DOHH2 (cell line): Measurements from ENCODE around the gene PHACTR1.
"Not testable (repeated sequence)": the region's sequence is repeated elsewhere in the genome, so short reads cannot be mapped to it uniquely, and the experiment has no call there.

ENCODE experiments used
- H3F3A ChIP-seq: fragments of 200-600 bp; sonication (generic), shearing (Covaris generic); 2 replicates; pipeline ENCODE4 v1.6.0; 2016; ENCODE audit warnings: antibody characterized with exemption, mild to moderate bottlenecking; ENCODE audit not compliant: control insufficient read depth, insufficient read depth
- H3K27ac ChIP-seq: fragments of 200-600 bp; sonication (generic); 2 replicates; pipeline ENCODE4 v1.5.1; 2014; ENCODE audit warnings: low read depth, mild to moderate bottlenecking, low read length, moderate library complexity
- H3K27me3 ChIP-seq: fragments of 200-600 bp; sonication (generic); 2 replicates; pipeline ENCODE4 v1.6.1; 2014; ENCODE audit warnings: mild to moderate bottlenecking, low read length, mixed read lengths; ENCODE audit not compliant: control insufficient read depth
- H3K36me3 ChIP-seq: fragments of 200-600 bp; sonication (generic); 2 replicates; pipeline ENCODE4 v1.6.1; 2014; ENCODE audit warnings: mild to moderate bottlenecking, low read length, moderate library complexity, mixed read lengths; ENCODE audit not compliant: control insufficient read depth
- H3K4me1 ChIP-seq: fragments of 200-600 bp; sonication (generic); 2 replicates; pipeline ENCODE4 v1.6.1; 2014; ENCODE audit warnings: mild to moderate bottlenecking, low read length, mixed read lengths; ENCODE audit not compliant: control insufficient read depth
- H3K4me2 ChIP-seq: fragments of 200-600 bp; sonication (generic); 2 replicates; pipeline ENCODE4 v1.6.0; 2014; ENCODE audit warnings: mild to moderate bottlenecking, low read length, moderate library complexity
- H3K4me3 ChIP-seq: fragments of 200-600 bp; sonication (generic); 2 replicates; pipeline ENCODE4 v1.5.1; 2014; ENCODE audit warnings: mild to moderate bottlenecking, low read length, mixed read lengths
- H3K79me2 ChIP-seq: fragments of 200-600 bp; sonication (generic); 2 replicates; pipeline ENCODE4 v1.6.1; 2014; ENCODE audit warnings: mild to moderate bottlenecking, low read length, mixed read lengths; ENCODE audit not compliant: control insufficient read depth
- H3K9me2 ChIP-seq: fragments of 200-600 bp; sonication (generic); replicated peaks from 2 replicates; pipeline ENCODE4 v1.6.1; 2014; ENCODE audit warnings: mild to moderate bottlenecking, low read length, mixed read lengths; ENCODE audit not compliant: control insufficient read depth
- H3K9me3 ChIP-seq: fragments of 200-600 bp; sonication (generic); 2 replicates; pipeline ENCODE4 v1.6.1; 2014; ENCODE audit warnings: antibody characterized with exemption, low read length, mixed read lengths; ENCODE audit not compliant: control insufficient read depth, insufficient read depth
- H4K20me1 ChIP-seq: fragments of 200-600 bp; sonication (generic); 2 replicates; pipeline ENCODE4 v1.6.0; 2014; ENCODE audit warnings: low read depth, mild to moderate bottlenecking, antibody characterized with exemption, low read length, moderate library complexity; ENCODE audit not compliant: control insufficient read depth, insufficient read depth
- EZH2phosphoT487 ChIP-seq: fragments of 200-600 bp; sonication (generic); IDR thresholded peaks from 2 replicates; pipeline ENCODE4 v1.6.1; 2017; ENCODE audit warnings: borderline replicate concordance, mild to moderate bottlenecking, antibody characterized with exemption, low read length, moderate library complexity, mixed read lengths
- TF ChIP-seq, protein P1 (sequence below): fragments of 200-600 bp; sonication (generic); IDR thresholded peaks from one replicate; pipeline ENCODE4 v1.5.1; 2014; ENCODE audit warnings: antibody characterized with exemption, mild to moderate bottlenecking, low read depth, low read length; ENCODE audit not compliant: poor library complexity, severe bottlenecking

PHACTR1 gene

DNA sequence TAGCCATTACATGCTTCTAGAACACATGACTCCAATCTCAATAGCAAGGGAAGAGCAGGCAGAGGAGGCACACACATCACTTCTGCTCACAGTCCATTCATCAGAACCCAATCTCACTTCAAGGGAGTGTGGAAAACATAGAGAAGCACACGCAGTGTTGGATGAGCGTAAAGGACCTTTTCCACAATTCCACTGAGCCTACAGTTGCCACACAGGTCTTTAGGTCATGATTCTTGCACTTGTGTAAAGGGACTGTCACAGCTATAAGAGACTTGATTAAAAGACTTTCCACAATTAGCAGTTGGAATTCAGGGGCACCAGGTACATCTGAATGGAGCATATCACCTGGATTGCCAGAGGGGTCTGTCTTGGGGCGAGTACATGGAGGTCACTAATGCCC, 525.6 kb downstream of the PHACTR1 start:
- H3K4me2 ChIP-seq, result no peak overlapping the region
- H3F3A ChIP-seq, result no peaks in the 10 kb centered on the region
- H3K4me3 ChIP-seq, result no peak overlapping the region
- H3K9me3 ChIP-seq, result no peaks in the 10 kb centered on the region
- TF ChIP-seq EZH2phosphoT487, result no peak
- TF ChIP-seq, protein P1, sequence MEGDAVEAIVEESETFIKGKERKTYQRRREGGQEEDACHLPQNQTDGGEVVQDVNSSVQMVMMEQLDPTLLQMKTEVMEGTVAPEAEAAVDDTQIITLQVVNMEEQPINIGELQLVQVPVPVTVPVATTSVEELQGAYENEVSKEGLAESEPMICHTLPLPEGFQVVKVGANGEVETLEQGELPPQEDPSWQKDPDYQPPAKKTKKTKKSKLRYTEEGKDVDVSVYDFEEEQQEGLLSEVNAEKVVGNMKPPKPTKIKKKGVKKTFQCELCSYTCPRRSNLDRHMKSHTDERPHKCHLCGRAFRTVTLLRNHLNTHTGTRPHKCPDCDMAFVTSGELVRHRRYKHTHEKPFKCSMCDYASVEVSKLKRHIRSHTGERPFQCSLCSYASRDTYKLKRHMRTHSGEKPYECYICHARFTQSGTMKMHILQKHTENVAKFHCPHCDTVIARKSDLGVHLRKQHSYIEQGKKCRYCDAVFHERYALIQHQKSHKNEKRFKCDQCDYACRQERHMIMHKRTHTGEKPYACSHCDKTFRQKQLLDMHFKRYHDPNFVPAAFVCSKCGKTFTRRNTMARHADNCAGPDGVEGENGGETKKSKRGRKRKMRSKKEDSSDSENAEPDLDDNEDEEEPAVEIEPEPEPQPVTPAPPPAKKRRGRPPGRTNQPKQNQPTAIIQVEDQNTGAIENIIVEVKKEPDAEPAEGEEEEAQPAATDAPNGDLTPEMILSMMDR, result no peak
- peaks cover 2% of the 10 kb centered on the region; the same call in 1 of the 2 replicates for H3K27me3 ChIP-seq
- no peak overlapping the region for H3K27ac ChIP-seq
- no peaks in the 10 kb centered on the region for H3K4me1 ChIP-seq
- no peaks in the 10 kb centered on the region for H3K9me2 ChIP-seq
- H4K20me1 ChIP-seq, result no peaks in the 10 kb centered on the region
- no peaks in the 10 kb centered on the region for H3K36me3 ChIP-seq
- no peaks in the 10 kb centered on the region for H3K79me2 ChIP-seq

DNA sequence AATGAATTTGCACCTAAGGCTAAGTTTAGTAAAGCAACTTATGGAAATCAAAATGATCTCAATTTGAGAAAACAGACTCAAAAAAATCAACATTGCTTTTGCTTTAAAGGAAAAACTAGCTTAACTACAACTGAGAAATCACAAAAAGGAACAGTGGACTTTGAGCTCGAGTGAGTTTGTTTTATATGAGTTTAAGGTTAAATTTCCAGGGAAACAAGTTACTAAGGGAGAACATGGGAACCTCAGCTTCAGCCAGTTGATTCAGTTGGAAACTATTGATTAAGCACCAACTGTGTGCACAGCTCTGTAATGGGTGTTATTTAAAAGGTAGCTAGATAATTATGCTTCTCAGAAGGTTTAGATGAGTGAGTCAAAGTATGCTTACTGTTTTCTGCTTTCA, 526.0 kb downstream of the PHACTR1 start:
- Histone ChIP-seq H3K27ac (no peak overlapping the region), H3K9me2 (no peaks in the 10 kb centered on the region), H4K20me1 (no peaks in the 10 kb centered on the region), H3K4me1 (no peaks in the 10 kb centered on the region), H3K4me3 (no peak overlapping the region), H3K27me3 (peaks cover 2% of the 10 kb centered on the region; the same call in 1 of the 2 replicates), H3K36me3 (no peaks in the 10 kb centered on the region), H3K4me2 (no peak overlapping the region), H3F3A (no peaks in the 10 kb centered on the region), H3K9me3 (no peaks in the 10 kb centered on the region), H3K79me2 (no peaks in the 10 kb centered on the region)
- TF ChIP-seq, protein P1, result no peak
- no peak for TF ChIP-seq EZH2phosphoT487

DNA sequence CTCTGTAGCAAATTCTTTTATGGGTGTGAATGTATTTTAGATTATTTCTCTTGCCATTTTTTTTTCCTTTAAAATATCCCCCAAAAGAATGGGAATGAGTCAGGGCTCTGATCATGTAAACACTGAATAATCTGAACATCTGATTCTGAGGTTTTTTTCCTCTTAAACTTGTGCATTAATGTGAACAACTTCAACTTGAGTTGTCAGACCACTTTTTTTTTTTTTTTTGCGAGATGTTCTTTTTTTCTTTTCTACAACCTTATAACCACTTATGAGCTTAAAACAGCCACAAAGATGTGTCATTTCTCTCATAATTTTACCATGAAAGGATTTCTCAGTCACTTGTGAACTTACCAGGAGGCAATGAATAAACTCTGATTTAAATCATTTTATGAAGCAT, 526.5 kb downstream of the PHACTR1 start:
- no peak overlapping the region for H3K27ac ChIP-seq
- no peaks in the 10 kb centered on the region for H3K36me3 ChIP-seq
- TF ChIP-seq, protein P1, result no peak
- TF ChIP-seq EZH2phosphoT487, result no peak
- H3K4me1 ChIP-seq, result no peaks in the 10 kb centered on the region
- H3K27me3 ChIP-seq, result peaks cover 2% of the 10 kb centered on the region; the same call in 1 of the 2 replicates
- H4K20me1 ChIP-seq, result no peaks in the 10 kb centered on the region
- no peak overlapping the region for H3K4me3 ChIP-seq
- no peaks in the 10 kb centered on the region for H3K9me3 ChIP-seq
- H3K9me2 ChIP-seq, result no peaks in the 10 kb centered on the region
- H3F3A ChIP-seq, result no peaks in the 10 kb centered on the region
- no peaks in the 10 kb centered on the region for H3K79me2 ChIP-seq
- H3K4me2 ChIP-seq, result no peak overlapping the region

DNA sequence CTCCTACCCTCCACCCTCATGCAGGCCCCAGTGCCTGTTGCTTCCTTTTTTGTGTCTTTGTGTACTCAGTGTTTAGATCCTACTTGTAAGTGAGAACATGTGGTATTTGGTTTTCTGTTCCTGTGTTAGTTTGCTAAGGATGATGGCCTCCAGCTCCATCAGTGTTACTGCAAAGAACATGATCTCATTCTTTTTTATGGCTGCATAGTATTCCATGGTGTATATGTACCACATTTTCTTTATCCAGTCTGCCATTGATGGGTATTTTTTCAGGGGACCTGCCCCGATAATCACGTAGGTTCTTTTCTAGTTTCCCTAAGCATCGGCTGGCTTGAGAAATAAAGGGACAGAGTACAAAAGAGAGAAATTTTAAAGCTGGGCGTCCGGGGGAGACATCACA, 527.2 kb downstream of the PHACTR1 start:
- not testable (repeated sequence) for H3K4me1 ChIP-seq, H4K20me1 ChIP-seq, H3K79me2 ChIP-seq, H3K9me3 ChIP-seq, H3K4me3 ChIP-seq, H3K9me2 ChIP-seq, H3K4me2 ChIP-seq, H3K36me3 ChIP-seq, H3K27me3 ChIP-seq, H3K27ac ChIP-seq, H3F3A ChIP-seq
